SK-N-SH treated with all-trans-retinoic acid at 6 μM for 48 hours (cell line): Measurements from ENCODE around the gene SYTL5.
"Not testable (repeated sequence)": the region's sequence is repeated elsewhere in the genome, so short reads cannot be mapped to it uniquely, and the experiment has no call there.

Experiments used
- ARNTL ChIP-seq: fragments of 450-650 bp; formaldehyde crosslinking; IDR thresholded peaks from 2 replicates; pipeline ENCODE4 v1.5.0; 2020; ENCODE audit warnings: low read depth, mild to moderate bottlenecking, moderate library complexity, borderline replicate concordance
- BACH2 ChIP-seq: fragments of 250-450 bp; sonication (Bioruptor Pico); IDR thresholded peaks from 2 replicates; pipeline ENCODE4 v1.9.0; 2021; ENCODE audit warnings: mild to moderate bottlenecking, borderline replicate concordance
- CREB5 ChIP-seq: fragments of 250-450 bp; sonication (Bioruptor Pico); IDR thresholded peaks from 2 replicates; pipeline ENCODE4 v1.5.1; 2020; ENCODE audit warnings: low read depth, mild to moderate bottlenecking, moderate library complexity
- CSDC2 ChIP-seq: fragments of 250-450 bp; sonication (Bioruptor Pico); IDR thresholded peaks from 2 replicates; pipeline ENCODE4 v1.5.0; 2020; ENCODE audit warnings: mild to moderate bottlenecking, moderate library complexity
- ESRRG ChIP-seq: fragments of 250-450 bp; sonication (Bioruptor Pico); IDR thresholded peaks from 2 replicates; pipeline ENCODE4 v1.6.1; 2021; ENCODE audit warnings: mild to moderate bottlenecking
- GLIS3 ChIP-seq: fragments of 250-450 bp; sonication (Bioruptor Pico); IDR thresholded peaks from 2 replicates; pipeline ENCODE4 v1.5.0; 2020; ENCODE audit warnings: mild to moderate bottlenecking, moderate library complexity
- ISL1 ChIP-seq: fragments of 250-450 bp; sonication (Bioruptor Pico); IDR thresholded peaks from 2 replicates; pipeline ENCODE4 v2.1.2; 2022; ENCODE audit warnings: mild to moderate bottlenecking, moderate library complexity
- PATZ1 ChIP-seq: fragments of 250-450 bp; sonication (Bioruptor Pico); IDR thresholded peaks from 2 replicates; pipeline ENCODE4 v1.8.0; 2020; ENCODE audit warnings: mild to moderate bottlenecking, moderate library complexity, borderline replicate concordance
- POU6F1 ChIP-seq: fragments of 250-450 bp; sonication (Bioruptor Pico); IDR thresholded peaks from 2 replicates; pipeline ENCODE4 v1.8.0; 2021; ENCODE audit warnings: low read depth, mild to moderate bottlenecking, moderate library complexity, borderline replicate concordance
- PPARA ChIP-seq: fragments of 250-450 bp; sonication (Bioruptor Pico); IDR thresholded peaks from 2 replicates; pipeline ENCODE4 v1.5.0; 2020; ENCODE audit warnings: mild to moderate bottlenecking, borderline replicate concordance
- RARB ChIP-seq: fragments of 250-450 bp; sonication (Bioruptor Pico); IDR thresholded peaks from 2 replicates; pipeline ENCODE4 v1.8.0; 2021; ENCODE audit warnings: mild to moderate bottlenecking, moderate library complexity
- ZC3H10 ChIP-seq: fragments of 250-450 bp; sonication (Bioruptor Pico); IDR thresholded peaks from 2 replicates; pipeline ENCODE4 v1.5.1; 2021; ENCODE audit warnings: mild to moderate bottlenecking, moderate library complexity
- ZFP30 ChIP-seq: fragments of 450-650 bp; formaldehyde crosslinking; IDR thresholded peaks from 2 replicates; pipeline ENCODE4 v1.5.0; 2022; ENCODE audit warnings: mild to moderate bottlenecking, moderate library complexity
- TF ChIP-seq, protein P1 (sequence below): fragments of 250-450 bp; sonication (Bioruptor Pico); IDR thresholded peaks from 2 replicates; pipeline ENCODE4 v1.5.0; 2020; ENCODE audit warnings: mild to moderate bottlenecking, moderate library complexity

DNA sequence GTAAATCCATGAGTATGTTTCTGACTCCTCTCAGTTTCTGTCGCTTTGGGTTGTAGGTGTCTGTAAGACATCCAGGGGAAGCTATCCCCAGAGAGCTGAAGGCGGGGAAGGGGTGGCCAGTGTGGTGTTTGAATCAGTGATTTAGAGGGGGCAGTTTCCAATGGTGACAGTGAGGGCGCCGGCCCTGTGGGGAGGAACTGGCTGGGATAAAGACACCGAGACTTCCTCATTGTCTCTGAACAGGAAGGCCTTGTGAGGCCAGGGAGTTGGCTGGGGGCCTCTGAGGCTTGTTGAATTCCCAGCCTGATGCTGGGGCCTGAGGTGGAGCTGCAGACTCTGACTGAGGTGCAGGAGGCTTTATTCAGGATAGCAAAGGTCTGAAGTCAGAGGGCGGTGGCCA is 15.1 kb upstream of the SYTL5 start:
- not testable (repeated sequence) for TF ChIP-seq ARNTL; CREB5; PPARA (CRISPR knock-in tag); GLIS3 (CRISPR knock-in tag); ZC3H10; CSDC2 (CRISPR knock-in tag); ZFP30 (CRISPR knock-in tag); PATZ1 (CRISPR knock-in tag); POU6F1; BACH2 (CRISPR knock-in tag); RARB; ESRRG (CRISPR knock-in tag); ISL1
- TF ChIP-seq, protein P1, sequence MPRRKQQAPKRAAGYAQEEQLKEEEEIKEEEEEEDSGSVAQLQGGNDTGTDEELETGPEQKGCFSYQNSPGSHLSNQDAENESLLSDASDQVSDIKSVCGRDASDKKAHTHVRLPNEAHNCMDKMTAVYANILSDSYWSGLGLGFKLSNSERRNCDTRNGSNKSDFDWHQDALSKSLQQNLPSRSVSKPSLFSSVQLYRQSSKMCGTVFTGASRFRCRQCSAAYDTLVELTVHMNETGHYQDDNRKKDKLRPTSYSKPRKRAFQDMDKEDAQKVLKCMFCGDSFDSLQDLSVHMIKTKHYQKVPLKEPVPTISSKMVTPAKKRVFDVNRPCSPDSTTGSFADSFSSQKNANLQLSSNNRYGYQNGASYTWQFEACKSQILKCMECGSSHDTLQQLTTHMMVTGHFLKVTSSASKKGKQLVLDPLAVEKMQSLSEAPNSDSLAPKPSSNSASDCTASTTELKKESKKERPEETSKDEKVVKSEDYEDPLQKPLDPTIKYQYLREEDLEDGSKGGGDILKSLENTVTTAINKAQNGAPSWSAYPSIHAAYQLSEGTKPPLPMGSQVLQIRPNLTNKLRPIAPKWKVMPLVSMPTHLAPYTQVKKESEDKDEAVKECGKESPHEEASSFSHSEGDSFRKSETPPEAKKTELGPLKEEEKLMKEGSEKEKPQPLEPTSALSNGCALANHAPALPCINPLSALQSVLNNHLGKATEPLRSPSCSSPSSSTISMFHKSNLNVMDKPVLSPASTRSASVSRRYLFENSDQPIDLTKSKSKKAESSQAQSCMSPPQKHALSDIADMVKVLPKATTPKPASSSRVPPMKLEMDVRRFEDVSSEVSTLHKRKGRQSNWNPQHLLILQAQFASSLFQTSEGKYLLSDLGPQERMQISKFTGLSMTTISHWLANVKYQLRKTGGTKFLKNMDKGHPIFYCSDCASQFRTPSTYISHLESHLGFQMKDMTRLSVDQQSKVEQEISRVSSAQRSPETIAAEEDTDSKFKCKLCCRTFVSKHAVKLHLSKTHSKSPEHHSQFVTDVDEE (CRISPR knock-in tag): not testable (repeated sequence)
